OCI-LY1 (cell line): ENCODE results near the gene MTHFSD.

Source experiments
- EZH2 ChIP-seq: fragments of 200-600 bp; sonication (generic), shearing (Covaris generic); IDR thresholded peaks from 2 replicates; pipeline ENCODE4 v1.8.0; 2017; ENCODE audit warnings: borderline replicate concordance, mixed run types, mild to moderate bottlenecking, antibody characterized with exemption, low read length, moderate library complexity, mixed read lengths
- TF ChIP-seq, protein P1 (sequence below): fragments of 200-600 bp; sonication (generic), shearing (Covaris generic); IDR thresholded peaks from 2 replicates; pipeline ENCODE4 v1.5.1; 2017; ENCODE audit warnings: mild to moderate bottlenecking, antibody characterized with exemption, low read length, moderate library complexity, mixed read lengths

- TF ChIP-seq EZH2 = no peak
- TF ChIP-seq, protein P1, sequence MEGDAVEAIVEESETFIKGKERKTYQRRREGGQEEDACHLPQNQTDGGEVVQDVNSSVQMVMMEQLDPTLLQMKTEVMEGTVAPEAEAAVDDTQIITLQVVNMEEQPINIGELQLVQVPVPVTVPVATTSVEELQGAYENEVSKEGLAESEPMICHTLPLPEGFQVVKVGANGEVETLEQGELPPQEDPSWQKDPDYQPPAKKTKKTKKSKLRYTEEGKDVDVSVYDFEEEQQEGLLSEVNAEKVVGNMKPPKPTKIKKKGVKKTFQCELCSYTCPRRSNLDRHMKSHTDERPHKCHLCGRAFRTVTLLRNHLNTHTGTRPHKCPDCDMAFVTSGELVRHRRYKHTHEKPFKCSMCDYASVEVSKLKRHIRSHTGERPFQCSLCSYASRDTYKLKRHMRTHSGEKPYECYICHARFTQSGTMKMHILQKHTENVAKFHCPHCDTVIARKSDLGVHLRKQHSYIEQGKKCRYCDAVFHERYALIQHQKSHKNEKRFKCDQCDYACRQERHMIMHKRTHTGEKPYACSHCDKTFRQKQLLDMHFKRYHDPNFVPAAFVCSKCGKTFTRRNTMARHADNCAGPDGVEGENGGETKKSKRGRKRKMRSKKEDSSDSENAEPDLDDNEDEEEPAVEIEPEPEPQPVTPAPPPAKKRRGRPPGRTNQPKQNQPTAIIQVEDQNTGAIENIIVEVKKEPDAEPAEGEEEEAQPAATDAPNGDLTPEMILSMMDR = no peak
Observed at GRCh38 chr16:86538196-86538780, 16.7 kb downstream of the MTHFSD start.
